Muscle layer of colon (tissue), 2 donors: ENCODE results near the gene CDCA3.

Experiments
- H3K27ac ChIP-seq: one replicate; pipeline ENCODE4 v1.7.0; 2013; ENCODE audit warnings: low read depth, mild to moderate bottlenecking, low read length, moderate library complexity
- H3K27me3 ChIP-seq, 2 donors: one replicate each; pipeline ENCODE4 v1.7.0; 2013; ENCODE audit warnings: low read length in 2 of 2, mild to moderate bottlenecking in 2 of 2; ENCODE audit not compliant: insufficient read depth in 2 of 2, control insufficient read depth in 1 of 2
- H3K36me3 ChIP-seq: one replicate; pipeline ENCODE4 v1.7.0; 2013; ENCODE audit warnings: mild to moderate bottlenecking, low read length; ENCODE audit not compliant: insufficient read depth
- H3K4me1 ChIP-seq: one replicate; pipeline ENCODE4 v1.7.0; 2013; ENCODE audit warnings: mild to moderate bottlenecking, low read length; ENCODE audit not compliant: insufficient read depth
- H3K4me3 ChIP-seq, 2 donors: one replicate each; pipeline ENCODE4 v1.7.0; 2013; ENCODE audit warnings: low read length in 2 of 2, low read depth in 1 of 2, mild to moderate bottlenecking in 1 of 2, moderate library complexity in 1 of 2
- H3K9ac ChIP-seq: one replicate; pipeline ENCODE4 v1.7.0; 2013; ENCODE audit warnings: low read length
- H3K9me3 ChIP-seq: one replicate; pipeline ENCODE4 v1.7.0; 2013; ENCODE audit warnings: mild to moderate bottlenecking, low read length
- donor health status: abdominal sarcoma.
- donor health status: Adenocarcinoma of cecum.

CDCA3 gene

GRCh38 chr12:6809056-6809455 is 42.0 kb downstream of the CDCA3 start:
- Histone ChIP-seq H3K9ac (no peak overlapping the region), H3K4me3 (no peak overlapping the region), H3K36me3 (no peaks in the 10 kb centered on the region), H3K4me1 (no peaks in the 10 kb centered on the region), H3K27me3 (no peaks in the 10 kb centered on the region), H3K27ac (no peak overlapping the region), H3K9me3 (no peaks in the 10 kb centered on the region)

- H3K9ac ChIP-seq: no peak overlapping the region
- H3K4me3 ChIP-seq: no peak overlapping the region
- no peak overlapping the region for H3K27ac ChIP-seq
- no peaks in the 10 kb centered on the region for H3K36me3 ChIP-seq
- no peaks in the 10 kb centered on the region for H3K27me3 ChIP-seq
- H3K4me1 ChIP-seq: no peaks in the 10 kb centered on the region
- H3K9me3 ChIP-seq: no peaks in the 10 kb centered on the region
Measured at GRCh38 chr12:6807170-6807569, 43.9 kb downstream of the CDCA3 start.

- Histone ChIP-seq H3K36me3 (no peaks in the 10 kb centered on the region), H3K9me3 (no peaks in the 10 kb centered on the region), H3K4me3 (no peak overlapping the region), H3K4me1 (no peaks in the 10 kb centered on the region), H3K27me3 (no peaks in the 10 kb centered on the region), H3K27ac (no peak overlapping the region), H3K9ac (no peak overlapping the region)
Measured at GRCh38 chr12:6799147-6799546, 51.9 kb downstream of the CDCA3 start.
